Activated CD4-positive, CD25-positive, alpha-beta regulatory T cell treated with anti-CD3 and anti-CD28 coated beads, Interleukin-2, amount 50 U/mL, for 72 hours (primary cell): Measurements from ENCODE around the gene PALM.

Source experiments
- DNase-seq: peaks from one replicate; pipeline ENCODE4 v3.0.0; 2021

PALM gene

GRCh38 chr19:755063-755462 lies 46.3 kb downstream of the PALM start:
- no peak for DNase-seq

DNA sequence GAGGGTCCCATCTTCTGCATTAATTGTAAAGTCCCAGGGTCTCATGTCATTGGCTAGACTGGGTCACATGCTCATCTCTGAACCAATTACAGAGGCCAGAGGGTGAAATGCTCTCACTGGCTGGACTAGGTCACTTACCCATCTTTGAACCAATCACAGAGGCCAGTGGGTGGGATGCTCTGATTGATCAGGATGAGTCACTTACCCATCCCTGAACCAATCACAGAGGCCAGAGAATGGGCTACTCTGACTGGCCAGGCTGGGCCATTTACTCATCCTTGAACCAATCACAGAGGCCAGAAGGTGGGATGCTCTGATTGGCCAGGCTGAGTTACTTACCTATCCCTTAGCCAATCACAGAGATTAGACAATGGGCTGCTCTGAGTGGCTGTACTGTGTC lies 47.5 kb downstream of the PALM start:
- DNase-seq, result peak; percentile 48

- no peak for DNase-seq
Measured at GRCh38 chr19:756821-757688, 48.3 kb downstream of the PALM start.

DNA sequence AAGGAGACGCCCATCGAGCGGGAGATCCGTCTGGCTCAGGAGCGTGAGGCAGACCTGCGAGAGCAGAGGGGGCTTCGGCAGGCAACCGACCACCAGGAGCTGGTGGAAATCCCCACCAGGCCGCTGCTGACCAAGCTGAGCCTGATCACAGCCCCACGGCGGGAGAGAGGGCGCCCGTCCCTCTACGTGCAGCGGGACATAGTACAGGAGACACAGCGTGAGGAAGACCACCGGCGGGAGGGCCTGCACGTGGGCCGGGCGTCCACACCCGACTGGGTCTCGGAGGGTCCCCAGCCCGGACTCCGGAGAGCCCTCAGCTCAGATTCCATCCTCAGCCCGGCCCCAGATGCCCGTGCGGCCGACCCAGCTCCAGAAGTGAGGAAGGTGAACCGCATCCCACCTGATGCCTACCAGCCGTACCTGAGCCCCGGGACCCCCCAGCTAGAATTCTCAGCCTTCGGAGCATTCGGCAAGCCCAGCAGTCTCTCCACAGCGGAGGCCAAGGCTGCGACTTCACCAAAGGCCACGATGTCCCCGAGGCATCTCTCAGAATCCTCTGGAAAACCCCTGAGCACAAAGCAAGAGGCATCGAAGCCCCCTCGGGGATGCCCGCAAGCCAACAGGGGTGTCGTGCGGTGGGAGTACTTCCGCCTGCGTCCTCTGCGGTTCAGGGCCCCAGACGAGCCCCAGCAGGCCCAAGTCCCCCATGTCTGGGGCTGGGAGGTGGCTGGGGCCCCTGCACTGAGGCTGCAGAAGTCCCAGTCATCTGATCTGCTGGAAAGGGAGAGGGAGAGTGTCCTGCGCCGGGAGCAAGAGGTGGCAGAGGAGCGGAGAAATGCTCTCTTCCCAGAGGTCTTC lies 49.3 kb downstream of the PALM start:
- DNase-seq, result no peak

GRCh38 chr19:763181-763580 lies 54.4 kb downstream of the PALM start:
- no peak for DNase-seq

GRCh38 chr19:763869-764268 lies 55.1 kb downstream of the PALM start:
- DNase-seq, result no peak

- no peak for DNase-seq
Measured at GRCh38 chr19:764301-764700, 55.6 kb downstream of the PALM start.

DNA sequence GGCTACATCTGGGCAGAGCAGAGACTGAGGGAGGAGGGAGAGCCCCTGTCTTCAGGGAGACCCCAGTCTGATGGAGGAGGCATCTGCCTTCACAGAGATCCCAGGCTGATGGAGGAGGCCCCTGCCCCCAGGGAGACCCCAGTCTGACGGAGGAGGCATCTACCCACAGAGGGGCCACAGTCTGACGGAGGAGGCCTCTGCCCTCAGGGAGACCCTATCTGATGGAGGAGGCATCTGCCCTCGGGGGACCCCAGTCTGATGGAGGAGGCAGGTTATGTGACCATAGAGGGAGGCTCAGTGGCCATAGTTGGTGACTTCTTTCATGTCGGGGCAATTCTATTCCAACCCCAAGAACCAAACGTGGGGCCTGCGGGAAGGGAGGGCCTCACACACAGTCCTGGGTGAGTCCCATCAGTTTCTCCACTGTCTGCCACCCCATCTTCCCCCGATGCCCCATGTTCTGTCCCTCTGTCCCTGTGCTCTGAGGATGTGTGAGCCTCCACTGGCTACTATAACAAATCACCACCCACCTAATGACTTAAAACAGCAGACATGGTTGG lies 56.5 kb downstream of the PALM start:
- DNase-seq, result no peak

GRCh38 chr19:768424-768823 lies 59.7 kb downstream of the PALM start:
- DNase-seq, result no peak

- no peak for DNase-seq
Measured at GRCh38 chr19:769616-770015, 60.9 kb downstream of the PALM start.

DNA sequence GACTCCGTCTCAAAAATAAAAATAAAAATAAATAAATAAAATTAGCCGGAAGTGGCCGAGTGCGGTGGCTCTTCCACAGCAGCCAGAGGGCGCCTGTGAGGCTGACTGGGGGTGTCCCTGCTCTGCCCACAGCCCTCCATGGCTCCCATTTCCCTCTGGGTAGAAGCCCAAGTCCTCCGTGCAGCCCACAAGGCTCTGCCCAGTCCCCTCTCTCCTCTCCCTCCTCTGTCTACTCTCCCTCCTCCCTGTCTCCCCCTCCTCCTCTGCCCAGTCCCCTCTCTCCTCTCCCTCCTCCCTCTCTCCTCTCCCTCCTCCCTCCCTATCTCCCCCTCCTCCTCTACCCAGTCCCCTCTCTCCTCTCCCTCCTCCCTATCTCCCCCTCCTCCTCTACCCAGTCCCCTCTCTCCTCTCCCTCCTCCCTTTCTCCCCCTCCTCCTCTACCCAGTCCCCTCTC lies 62.6 kb downstream of the PALM start:
- no peak for DNase-seq

DNA sequence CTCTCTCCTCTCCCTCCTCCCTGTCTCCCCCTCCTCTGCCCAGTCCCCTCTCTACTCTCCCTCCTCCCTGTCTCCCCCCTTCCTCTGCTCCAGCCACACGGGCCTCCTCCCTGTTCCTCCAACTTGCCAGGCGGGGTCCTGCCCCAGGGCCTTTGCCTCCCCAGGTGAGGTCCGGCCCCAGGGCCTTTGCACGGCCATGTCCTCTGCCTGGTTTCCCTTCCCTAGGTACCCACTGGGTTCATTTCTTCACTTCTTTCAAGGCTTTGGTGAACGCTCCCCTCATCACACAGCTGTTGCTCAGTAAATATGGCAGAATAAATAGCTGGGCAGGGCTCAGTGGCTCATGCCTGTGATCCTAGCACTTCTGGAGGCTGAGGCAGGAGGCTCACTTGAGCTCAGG lies 63.3 kb downstream of the PALM start:
- no peak for DNase-seq

GRCh38 chr19:772730-773436 lies 64.1 kb downstream of the PALM start:
- DNase-seq, result no peak

GRCh38 chr19:776549-776948 lies 67.8 kb downstream of the PALM start:
- DNase-seq, result no peak

- no peak for DNase-seq
Measured at GRCh38 chr19:778910-779653, 70.3 kb downstream of the PALM start.

GRCh38 chr19:780935-781334 lies 72.2 kb downstream of the PALM start:
- DNase-seq, result no peak

DNA sequence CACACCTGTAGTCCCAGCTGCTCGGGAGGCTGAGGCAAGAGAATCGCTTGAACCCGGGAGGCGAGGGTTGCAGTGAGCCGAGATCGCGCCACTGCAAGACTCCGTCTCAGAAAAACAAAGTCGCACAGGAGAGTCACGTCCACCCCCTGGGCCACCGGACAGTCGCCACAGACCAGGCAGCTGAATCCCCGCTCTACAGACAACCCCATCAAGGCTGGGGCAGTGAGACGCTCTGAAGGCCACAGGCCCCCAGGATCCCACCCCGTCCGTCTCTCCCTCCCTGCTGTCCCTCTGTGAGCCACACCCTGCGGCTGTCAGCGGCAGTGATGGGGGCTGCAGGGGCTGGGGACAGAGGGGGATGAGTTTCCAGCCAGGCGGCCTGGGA lies 73.1 kb downstream of the PALM start:
- no peak for DNase-seq

- DNase-seq, result no peak
Measured at GRCh38 chr19:782185-782877, 73.6 kb downstream of the PALM start.

DNA sequence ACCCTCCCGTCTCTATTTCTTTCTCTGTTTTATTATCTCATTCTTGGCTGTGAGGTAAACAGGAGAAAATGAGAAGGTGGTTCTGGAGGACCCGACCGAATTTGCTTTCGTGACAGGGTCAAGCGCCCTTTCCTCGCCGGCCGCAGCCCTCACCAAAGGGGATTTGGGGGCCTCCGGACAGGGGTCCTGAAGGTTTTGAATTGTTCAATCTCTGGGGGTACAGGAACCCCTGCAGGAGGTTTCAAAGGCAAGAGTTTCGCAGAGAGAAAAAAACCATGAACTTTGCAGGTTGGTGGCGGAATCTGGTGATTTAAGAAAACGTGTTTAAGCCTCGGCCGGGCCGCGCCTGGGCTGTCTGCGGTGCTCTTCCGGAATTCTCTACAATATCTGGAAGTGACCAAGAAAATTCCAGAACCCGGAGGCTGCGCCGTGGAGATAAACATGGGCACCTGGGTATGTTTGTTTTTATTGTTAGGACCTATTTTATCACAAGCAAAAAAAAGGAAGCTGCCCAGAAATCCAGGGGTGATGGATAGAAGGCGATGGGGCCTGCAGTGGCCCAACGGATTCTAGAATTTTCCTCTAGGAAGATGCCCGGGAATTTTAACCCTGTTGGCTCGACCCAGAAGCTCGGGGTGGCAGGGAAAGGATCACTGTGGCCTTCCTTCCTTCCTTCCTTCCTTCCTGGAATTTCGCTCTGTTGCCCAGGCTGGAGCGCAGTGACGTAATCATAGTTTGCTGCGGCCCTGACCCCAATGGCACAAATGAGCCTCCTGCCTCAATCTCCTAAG lies 74.3 kb downstream of the PALM start:
- no peak for DNase-seq

DNA sequence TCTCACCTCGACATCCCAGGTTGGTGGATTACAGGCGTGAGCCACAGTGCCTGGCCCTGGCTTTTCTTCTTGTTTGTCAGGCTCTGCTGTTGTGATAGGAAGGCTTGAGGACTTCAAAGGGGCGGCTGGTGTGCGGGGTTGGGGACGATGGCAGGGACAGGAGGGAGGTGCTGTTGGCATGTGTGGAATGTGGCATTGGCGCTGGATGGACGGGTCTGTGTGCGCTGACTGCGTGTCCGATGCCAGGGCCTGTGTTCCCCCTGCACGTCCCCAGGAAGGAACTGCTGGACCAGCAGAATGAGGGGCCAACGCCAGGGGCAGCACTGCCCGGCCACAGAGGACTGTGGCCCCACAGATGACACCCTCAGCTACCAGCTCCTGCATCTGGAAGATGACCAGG lies 75.8 kb downstream of the PALM start:
- no peak for DNase-seq

DNA sequence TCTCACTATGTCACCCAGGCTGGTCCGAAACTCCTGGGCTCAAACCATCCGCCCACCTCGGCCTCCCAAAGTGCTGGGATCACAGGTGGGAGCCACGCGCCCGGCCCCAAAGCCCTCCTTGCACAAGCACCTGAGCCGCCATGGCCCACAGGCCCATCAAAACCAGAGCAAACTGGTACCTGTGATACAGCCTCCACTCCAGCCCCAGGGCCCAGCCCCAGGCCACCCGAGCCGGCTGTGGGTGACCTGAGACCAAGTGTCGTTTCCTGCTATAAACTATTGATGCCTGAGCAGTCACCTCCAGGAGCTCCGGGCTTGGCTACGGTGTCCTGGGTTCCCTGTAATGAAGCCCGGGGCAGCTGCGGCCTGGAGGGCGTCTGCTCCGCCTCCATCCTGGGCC lies 78.8 kb downstream of the PALM start:
- no peak for DNase-seq
